ENCODE results near the gene ISOC2.

ISOC2 gene

DNA sequence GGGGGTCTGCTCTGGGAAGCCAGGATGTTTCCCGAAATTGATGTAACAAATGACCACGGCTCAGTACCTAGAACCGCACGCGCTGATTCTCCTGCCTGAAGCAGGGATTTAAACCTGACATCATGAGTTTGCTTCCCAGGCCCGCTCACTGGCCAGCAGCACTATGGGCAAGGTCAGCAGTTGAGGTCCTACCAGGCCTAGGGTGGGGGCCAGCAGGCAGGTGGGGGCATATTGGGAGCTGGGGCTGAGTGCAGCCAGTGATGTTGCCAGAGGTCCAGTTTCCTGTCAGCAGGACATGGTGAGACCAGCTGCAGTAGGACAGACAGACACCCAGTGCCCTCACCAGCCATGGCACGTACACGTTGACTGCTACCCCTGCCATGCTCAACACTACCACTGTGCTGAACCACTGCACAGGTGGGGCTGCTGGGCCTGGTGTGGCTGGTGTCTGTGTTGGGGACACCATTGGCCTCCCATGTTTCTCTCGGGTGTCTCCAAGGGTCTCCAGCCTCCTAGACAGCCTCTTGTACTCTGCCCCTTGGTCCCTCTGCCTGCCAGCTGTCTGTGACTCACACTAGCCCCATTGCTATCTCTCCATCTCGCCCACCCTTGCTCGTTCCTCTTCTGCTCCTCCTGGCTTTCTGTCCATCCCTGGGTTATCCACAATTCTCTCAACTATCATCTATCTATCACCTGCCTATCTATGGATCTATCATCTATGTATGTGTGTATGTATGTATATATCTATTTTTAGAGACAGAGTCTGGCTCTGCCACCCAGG lies 4.2 kb upstream of the ISOC2 start:
- TF ChIP-seq, protein P1, sequence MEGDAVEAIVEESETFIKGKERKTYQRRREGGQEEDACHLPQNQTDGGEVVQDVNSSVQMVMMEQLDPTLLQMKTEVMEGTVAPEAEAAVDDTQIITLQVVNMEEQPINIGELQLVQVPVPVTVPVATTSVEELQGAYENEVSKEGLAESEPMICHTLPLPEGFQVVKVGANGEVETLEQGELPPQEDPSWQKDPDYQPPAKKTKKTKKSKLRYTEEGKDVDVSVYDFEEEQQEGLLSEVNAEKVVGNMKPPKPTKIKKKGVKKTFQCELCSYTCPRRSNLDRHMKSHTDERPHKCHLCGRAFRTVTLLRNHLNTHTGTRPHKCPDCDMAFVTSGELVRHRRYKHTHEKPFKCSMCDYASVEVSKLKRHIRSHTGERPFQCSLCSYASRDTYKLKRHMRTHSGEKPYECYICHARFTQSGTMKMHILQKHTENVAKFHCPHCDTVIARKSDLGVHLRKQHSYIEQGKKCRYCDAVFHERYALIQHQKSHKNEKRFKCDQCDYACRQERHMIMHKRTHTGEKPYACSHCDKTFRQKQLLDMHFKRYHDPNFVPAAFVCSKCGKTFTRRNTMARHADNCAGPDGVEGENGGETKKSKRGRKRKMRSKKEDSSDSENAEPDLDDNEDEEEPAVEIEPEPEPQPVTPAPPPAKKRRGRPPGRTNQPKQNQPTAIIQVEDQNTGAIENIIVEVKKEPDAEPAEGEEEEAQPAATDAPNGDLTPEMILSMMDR (IDR thresholded peaks at IDR 0.05; ENCODE audit: insufficient read depth, missing control alignments) = no peak
- no peak for FAIRE-seq
- DNase-seq (ENCODE audit: insufficient read length, low spot score) = no peak

DNA sequence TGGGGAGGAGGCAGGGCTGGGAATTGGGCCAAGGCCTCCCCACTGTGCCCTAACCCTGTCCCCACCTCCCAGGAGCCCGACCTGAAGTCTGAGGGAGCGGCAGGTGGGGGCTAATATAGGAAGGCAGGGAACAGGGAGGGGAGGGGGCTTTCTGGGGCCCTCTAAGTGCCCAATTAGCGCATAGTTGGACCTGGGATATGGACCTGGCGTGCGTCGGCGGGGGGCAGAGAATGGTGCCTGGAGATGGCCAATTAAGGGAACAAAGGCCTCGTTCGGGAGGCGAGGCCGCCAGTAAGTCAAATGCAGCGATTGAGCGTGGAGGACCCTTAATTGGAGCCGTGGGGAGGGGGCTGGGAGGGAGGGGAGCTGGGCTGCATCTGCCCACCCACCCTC lies 3.2 kb upstream of the ISOC2 start, which contains the start of gene C19orf85:
Gene C19orf85, minus strand, starts transcription at position 90 of the 393 bp plus-strand sequence. CDS start 197 bp downstream, outside the sequence.
- FAIRE-seq = no peak
- no peak for DNase-seq (ENCODE audit: insufficient read length, low spot score)
- TF ChIP-seq, protein P1 (IDR thresholded peaks at IDR 0.05; ENCODE audit: insufficient read depth, missing control alignments) = no peak

DNA sequence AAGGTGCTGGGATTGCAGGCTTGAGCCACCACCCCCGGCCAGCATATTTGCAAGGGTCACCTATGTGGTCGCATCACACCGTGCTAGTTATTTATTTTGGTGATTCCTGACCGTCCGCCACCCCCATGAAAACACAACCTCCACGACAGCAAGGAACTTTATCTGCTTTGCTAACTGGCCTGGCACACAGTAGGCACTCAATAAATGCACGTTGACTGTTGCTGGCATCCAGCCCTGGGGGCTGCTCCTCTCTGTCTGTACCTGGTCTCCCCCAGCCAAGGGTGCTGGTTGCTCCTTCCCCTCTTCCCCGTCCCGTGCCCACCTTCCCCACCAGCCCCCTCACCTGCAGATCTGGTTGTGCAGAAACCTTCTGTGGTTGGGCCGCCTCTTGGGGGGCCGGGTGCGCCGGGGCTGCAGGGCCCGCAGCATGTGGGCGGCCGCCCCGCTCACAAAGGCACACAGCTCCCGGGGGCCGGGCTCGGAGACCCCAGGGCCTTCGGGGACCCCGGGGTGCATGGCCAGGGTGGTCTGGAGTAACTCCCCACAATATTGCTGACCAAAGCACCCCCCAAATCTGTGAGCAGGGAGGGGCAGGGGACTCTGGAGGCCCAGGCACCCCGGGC lies 2.7 kb upstream of the ISOC2 start:
- no peak for FAIRE-seq
- TF ChIP-seq, protein P1 (IDR thresholded peaks at IDR 0.05; ENCODE audit: insufficient read depth, missing control alignments) = no peak
- no peak for DNase-seq (ENCODE audit: insufficient read length, low spot score)

DNA sequence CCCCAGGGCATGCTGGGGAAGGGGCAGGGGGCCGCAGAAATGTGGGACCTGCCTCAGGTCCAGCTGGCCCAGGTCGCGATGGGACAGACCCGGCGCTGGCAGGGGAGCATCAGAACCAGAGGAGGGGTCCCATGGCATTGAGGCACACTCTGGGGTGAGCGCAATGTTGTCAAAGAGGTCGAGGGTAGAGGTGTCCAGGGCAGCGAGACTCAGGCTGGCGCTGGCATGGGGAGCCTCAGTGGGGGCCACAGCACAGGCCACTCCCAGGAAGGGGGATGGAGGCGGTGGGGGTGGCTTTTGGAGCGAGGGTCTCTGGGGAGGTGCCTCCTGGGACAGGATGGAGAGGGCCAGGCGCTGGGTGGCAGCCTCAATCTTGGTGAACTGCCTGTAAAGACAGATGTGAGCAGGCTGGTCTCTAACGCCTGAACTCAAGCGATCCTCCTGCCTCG lies 2.2 kb upstream of the ISOC2 start:
- FAIRE-seq (no peak), DNase-seq (ENCODE audit: insufficient read length, low spot score) (no peak)
- TF ChIP-seq, protein P1 (IDR thresholded peaks at IDR 0.05; ENCODE audit: insufficient read depth, missing control alignments) = no peak

DNA sequence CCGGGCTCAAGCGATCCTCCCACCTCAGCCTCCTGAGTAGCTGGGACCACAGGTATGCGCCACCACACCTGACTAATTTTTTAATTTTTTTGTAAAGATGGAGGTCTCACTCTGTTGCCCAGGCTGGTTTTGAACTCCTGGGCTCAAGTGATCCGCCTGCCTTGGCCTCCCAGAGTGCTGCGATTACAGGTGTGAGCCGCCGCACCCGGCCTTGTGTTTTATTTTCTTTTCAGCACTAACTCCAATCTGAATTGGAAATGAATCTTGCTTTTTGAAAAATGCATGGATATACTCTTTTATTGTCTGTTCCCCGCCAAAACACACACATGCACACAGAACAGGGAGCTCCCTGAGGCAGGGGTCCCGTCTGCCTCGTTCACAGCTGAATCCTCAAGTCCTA lies 1.3 kb upstream of the ISOC2 start:
- FAIRE-seq = no peak
- no peak for DNase-seq (ENCODE audit: insufficient read length, low spot score)
- TF ChIP-seq, protein P1 (IDR thresholded peaks at IDR 0.05; ENCODE audit: insufficient read depth, missing control alignments) = no peak

DNA sequence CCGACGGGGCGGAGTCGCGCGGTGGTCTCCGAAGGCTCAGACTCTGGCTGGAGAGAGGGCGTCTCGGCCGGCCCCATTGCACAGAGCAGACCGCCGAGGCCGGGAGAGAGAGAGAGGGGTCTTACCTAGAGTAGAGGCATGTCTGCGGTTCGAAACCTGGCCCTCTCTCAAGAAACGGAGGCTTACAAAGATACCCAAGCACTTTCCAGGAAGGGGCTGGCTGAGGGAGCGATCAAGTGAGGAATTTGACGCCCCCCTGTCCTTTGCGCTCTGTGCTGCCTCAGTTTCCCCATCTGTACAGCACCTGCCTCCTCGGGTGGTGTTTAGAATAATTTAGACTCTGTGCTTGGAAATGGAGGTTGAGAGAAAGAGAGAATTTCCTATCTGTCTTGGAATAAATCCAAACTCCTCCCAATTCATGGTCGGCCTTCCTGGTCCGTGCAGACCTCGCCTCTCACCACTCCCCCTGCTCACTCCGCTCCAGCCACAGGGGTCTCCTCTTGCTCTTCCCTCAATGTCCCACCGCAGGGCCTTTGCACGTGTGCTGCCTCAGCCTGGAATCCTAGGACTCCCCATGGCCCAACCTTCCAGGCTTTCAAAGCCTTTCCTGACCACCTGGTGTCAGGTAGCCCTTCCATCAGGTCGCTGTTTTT lies 658 bp upstream of the ISOC2 start:
- DNase-seq (ENCODE audit: insufficient read length, low spot score) (no peak), FAIRE-seq (no peak)
- TF ChIP-seq, protein P1 (IDR thresholded peaks at IDR 0.05; ENCODE audit: insufficient read depth, missing control alignments) = no peak
